Hematopoietic multipotent progenitor cell treated with erythropoietin and hydrocortisone succinate and interleukin-3 and kit ligand, for 17 days (in vitro differentiated cells): ENCODE measurements around the gene LPO.

ENCODE experiments used
- DNase-seq: peaks from one replicate; pipeline ENCODE4 v3.0.0-alpha.2; 2015; ENCODE audit warnings: low spot score

Gene LPO

DNA sequence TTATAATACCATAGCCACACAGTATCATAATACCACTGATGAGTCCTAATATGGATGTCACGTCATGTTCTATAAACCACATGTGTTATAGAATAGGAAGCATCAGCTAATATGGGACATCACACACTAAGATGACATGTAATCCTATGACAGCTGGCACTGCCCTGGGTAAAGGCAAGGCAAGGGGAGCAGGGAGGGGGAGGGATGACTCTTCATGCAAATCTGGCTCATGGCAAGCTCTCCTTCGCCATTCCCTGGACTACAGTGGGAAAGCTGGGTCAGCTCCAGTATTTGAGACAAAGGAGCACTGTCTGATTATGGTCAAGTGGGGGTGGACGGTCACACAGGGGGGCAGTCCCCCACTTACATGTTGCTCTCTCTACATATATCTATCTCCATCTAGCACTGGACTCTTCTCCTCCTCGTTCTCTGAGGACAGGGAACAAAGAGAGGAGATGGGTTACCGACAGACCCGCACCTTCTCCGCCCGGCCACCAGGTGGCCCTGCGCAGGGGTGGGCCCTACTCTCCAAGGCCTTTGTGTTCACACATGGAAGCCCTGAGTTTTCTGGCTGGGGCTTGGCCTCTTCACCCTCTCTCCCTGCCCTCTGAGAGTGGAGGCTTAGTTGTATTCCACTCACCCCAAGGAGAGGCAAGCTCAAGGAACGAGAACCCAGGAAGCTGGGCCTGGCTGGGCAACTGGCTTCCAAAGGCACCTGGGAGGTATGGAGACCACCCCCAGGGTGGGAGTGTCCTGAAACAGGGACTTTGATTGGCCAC lies 65.8 kb downstream of the LPO start:
- peak; percentile 55 for DNase-seq

DNA sequence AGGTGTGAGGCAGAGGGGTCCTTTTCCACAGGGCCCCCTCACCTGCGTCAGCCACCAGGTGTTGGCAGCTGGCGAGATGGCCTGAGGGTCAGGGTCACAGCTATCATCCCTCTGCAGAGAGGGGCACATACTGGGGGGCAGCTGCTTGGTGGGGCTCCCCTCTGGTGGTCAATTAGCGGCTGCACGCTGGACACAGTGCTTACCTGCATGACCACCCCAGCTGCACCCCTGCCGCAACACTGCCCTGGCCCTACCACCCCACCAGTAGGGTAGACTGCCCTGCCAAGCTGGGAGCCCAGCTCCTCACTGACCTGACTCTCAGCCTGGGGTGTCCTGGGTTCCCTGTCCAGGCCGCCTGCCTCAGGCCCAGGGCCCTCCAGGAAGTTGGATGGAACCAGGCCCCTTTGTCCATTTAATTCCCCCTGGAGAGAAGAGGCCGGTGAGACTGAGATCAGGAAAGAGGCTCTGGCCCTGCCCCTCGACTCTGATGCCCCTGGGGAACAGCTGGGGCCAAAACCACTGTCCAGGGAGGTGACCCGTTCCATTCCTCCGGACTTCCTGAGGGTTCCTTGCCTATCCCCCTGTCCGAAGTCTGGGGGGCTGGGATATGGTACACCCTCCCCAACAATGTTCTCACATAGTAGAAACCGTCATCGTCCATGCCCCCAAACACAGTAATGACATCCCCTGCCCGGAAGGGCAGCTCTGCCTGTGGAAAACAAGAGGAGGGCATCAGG lies 66.5 kb downstream of the LPO start:
- no peak for DNase-seq

DNA sequence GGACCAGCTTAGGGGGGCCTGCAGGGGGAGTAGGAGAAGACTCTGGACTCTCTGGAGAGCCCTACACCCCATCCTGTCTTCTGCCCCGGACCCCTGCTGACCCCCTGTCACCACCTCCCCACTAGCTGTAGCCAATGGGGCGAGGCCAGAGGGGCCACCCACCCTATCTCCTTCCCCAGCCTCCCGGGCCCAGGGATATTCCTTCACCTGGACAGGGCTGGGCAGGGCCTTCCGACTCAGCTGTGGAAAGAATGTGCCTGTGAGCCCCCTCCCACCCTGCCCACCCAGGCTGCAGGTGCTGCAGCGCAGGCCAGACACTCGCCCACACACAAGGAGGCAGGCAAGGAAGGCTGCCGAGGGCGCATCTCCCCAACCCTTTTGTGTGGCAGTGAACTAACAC lies 67.2 kb downstream of the LPO start:
- DNase-seq: no peak

DNA sequence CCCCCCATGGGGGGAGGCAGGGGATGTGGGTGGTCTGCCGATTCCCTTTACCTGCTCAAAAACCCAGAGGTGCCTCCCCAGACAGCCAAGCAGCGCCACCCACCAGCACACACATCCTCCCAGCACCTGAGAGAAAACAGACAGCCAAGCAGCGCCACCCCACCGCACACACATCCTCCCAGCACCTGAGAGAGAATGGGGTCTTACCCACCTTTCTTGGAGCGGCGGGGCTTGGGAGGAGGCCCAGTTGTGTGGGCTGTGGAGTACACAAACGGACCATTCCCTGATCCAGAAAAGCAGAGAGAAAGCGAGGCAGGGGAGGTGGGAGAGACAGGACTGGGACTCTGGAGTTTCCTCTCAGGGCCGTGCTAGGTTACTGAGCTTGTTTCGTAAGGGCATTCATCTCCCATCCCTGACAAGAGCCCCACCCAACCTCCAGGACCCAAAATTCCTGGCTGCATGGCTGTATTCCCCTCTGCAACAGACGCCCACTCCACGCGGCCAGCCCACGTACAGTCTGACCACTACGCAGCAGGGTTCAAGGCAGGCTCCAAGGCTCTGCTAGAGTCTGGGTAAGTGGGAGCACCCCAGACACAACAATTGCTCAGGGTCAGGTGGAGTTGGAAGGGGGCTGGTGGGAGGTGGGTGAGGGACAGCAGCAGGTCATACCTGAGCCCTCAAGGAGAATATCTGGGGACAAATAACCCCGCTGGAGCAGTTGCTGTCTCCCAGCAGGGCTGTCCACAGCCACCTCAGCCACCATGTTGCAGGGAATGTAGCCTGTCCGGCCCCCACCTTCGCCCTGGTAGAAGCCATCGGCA lies 68.0 kb downstream of the LPO start:
- DNase-seq: no peak

DNA sequence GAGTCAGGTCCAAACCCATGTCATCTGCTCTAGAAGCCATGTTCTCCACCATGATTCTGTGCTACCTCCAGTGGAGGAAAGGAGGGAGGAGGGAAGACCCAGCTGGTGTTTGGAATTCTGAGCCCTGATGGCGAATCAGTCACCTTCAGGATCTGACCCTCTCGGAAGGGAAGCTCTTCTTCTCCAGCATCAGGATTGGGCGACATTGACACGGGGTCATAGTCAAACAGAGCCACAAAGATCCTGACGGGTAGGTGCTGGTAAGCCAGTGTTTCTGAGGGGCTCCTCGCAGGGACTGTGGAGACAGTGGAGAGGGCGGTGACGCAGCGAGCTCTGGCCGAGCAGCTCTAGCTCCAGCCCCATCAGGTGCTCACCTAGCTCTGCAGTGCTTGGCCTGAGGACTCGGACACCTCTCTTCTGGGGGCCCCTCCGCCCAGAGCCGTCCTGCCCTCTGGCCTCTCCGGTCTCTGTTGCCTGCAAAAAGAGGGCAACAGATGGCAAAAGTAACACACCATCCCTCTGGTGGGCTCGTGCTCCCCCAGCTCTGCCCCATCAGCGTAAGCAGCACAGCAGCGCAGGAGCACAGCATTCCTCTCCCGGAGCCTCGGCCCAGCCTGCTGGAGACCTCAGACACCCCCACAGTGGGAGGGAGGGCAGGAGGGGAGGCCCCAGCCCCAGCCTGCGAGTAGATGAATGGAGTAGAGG lies 69.2 kb downstream of the LPO start:
- no peak for DNase-seq

DNA sequence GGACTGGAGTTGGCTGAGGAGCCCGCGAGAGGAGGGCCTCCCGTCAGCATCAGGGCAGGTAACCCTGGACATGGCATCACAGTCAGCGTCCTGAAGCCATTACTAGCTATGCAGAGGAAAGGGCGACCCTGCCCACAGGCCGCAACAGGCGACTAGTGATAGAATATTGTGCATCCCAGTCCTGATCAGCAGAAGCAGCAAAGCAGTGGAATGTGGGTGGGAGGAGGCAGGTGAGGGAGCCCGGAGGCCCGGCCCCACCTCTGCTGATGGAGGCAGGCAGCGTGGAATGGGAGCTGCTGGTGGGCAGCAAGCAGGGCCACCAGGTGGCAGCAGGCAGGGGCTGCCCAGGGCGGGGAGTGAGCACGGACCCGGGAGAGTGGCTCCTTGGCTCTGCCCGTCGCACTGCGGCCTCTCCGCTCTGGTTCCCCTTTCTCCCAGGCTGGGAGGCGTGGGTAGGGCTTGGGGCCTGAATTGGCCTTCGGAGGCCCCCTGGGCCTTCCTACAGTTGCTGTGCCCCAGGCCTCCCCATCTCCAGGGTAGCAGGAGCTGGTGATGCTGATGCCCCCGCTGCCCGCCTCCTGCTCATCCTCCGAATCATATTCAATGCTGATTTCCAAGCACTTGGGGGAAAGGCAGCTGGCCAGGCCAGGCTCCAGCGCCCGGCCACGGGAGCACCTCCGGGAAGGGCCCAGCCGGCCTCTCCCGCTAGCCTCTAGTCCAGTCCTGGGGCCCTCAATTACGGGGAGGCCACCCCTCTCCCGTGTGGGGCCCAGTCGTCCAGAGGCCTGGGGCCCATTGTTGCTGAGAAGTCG lies 70.0 kb downstream of the LPO start:
- no peak for DNase-seq

DNA sequence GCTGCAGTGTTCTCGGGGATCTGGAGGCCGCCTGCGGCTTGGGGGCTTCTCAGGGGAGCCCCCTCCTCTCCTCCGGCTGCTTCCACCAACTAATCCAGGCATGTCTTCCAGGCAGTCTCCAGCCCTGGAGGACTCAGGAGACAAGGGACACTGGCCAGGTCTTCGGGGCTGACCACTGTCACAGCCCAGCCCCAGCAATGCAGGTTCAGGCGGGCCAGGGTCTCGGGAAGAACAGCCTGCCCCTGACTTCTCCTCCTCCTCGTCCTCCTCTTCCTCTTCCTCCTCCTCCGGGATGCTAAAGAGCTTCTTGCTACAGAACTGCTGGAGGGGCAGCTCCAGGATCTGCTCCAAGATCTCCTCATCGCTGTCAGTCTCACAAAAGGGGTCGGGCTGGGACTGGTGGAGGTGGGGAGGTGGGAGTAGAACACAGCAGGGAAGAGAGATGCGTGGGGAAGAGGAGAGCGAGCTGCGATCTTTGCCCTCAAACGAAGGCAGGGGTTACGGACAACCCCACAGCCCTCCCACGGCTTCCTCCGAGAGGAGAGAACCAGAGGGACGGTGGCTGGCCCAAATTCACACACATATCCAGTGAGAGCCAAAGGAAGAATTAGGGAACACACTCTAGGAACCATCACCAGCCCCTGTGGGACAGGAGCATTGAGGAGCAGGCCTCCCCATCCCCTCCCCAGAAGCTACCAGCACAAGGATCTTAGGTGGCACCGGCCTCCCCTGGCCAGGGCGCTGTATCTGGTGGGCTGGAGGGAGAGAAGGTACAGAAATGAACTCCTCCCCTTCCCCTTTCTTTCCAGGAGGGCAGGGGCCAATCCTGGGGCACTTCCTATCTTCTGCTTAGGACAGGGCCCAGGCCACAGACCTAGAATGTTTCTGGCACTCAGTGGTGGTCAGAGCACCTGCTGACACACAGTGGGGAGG lies 70.9 kb downstream of the LPO start:
- DNase-seq: no peak

DNA sequence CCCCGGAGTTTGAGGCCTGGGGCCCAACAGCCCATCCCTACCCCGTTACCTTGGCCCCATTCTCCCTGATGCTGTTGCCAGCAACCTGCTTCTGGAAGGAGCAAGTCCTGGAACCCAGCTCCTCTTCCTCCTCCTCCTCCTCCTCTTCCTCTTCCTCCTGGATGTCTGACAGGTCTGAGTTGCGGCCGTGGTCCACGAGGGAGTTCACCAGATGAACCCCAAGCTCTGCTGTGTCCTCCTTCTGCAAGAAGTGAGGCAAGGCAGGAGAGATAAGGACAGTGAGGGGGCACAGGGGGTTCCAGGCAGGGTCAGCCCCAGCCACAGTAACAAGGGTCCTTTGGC lies 71.5 kb downstream of the LPO start:
- DNase-seq: no peak

DNA sequence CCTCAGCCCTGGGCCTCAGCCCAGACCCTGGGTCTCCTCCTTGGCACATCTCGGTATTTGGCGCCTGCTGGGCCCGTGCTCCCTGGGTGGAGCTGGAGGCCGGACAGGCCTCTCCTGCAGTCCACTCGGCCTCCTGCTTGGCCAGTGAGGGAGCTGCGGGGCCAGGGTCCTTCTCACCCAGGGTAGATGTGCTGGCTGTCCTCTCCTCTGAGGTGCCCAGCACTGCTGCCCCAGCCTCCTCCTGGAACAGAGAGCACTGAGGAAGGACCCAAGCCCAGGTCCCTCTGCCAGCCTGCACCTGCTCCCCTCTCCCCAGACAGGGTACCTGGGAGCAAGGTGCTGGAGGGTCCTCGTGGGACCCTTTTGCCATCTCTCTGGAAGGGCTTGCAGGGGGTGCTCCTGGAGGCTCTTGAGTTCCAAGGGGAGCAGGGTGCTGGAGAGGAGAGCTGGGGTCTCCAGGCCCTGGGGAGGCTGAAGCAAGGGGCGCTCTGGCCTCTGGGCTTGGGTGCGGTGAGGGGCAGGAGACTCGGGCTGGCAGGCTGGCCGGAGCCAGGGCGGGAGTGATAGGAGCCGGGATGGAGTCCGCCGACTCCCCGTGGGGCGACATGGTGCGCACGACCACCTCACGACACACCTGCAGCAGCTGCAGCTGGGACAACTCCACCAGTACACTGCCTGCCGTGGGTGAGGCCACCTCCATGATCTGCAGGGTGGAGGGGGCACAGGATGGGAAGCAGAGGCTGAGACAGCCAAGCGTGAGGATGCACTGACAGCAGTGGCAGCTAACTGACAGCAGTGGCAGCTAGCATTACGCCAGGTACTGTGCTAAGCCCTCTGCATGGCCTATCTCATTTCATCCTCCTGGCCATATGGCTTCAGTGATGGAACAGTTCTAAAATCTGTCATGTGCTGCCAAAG lies 72.4 kb downstream of the LPO start:
- DNase-seq: no peak

DNA sequence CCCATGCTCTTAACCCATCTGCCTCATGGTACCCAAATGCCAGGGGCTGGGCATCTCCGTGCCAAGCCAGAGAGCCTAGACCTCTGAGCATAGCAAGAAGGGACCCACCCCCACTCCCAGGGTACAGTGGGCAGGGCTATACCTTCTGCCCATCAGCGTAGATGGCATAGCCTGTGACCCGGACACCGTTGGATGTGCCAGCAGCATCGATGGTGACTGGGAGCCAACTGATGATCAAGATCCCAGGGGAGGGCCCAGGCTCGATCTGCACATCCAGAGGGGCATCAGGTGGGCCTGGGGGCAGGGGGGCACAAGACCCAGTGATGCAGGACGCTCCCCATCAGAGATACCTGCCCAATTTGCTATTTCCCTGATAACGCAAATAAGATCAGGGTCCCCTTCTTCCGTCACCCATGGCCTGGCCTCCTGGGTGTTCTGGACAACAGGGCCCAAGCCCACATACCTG lies 73.1 kb downstream of the LPO start:
- no peak for DNase-seq

DNA sequence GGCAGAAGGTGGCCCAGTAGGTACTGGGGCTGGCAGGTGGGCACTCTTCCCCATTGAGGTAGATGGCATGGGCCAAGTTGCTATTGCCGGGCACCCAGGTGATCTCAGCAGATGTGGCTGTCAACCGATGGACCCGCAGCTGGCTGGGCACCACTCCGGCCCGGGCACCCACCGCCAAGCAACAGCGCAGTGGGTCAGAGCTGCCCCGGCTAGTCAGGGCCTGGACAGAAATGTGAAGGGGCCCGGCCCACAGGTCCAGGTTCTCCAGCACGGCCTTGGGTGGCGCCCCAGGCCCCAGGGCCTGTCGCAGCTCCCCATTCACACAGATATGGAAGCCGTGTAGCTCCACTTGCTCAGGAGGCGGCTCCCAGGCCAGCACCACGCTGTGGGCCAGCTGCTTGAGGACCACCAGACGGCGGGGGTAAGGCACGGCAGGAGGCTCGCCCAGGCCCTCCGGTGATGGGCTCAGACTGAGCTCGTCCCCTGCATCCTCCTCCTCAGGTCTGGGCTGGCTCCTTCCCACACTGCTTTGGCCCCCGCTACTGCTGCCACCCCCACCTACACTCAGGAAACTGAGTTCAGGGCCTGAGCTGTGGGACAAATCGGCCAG lies 73.7 kb downstream of the LPO start:
- no peak for DNase-seq

DNA sequence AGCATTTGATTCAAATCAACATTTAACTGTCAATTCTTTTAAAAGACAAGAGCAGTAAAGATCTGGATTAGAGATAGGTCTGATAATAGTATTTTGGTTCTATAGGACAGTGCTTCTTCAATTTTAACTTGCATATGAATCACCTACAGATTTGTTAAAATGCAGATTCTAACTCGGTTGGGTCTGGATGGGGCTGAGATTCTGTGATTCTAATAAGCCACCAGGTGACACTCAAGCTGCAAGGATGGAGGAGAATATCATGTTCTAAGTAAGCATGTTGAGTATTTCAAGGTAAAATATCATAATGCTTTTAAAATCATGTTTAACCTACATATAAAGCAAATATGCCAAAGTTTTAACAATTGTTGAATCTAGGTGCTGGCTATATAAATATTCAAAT lies 74.4 kb downstream of the LPO start:
- no peak for DNase-seq

DNA sequence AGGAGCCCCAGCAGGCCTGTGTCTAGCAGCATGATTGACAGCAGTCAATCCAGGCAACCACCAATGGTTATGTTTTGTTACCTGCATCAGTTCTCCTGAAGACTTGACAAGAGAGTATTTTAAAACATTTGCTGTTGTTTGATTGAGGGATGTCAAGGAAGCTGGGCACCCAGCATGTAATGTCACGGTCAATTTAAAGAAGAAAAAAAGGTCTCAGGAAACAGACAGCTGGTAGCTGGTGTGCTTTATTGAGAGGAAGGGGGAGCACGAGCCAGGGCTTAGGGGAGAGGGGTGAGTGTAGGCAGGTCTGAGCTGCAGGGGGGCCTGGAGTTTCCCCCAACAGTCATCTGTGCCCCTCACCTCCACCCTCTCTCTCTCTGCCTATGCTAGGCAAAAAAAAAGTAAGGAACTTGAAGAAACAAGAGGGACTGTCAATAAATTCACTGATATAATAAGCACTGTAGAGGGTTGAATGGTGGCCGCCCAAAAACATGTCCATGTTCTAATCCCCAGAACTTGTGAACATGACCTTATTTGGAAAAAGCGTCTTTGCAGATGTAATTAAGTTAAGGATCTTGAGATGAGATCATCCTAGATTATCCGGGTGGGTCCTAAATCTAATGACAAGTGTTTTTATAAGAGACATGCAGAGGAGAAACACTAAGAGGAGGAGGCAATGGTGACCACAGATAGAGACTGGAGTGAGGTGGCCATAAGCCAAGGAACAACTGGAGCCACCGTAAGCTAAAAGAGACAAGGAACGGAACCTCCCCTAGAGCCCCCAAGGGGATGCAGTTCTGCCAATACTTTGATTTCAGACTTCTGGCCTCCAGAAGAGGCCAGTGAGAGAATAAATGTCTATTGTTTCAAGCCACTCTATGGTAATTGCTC lies 75.7 kb downstream of the LPO start:
- DNase-seq: no peak

DNA sequence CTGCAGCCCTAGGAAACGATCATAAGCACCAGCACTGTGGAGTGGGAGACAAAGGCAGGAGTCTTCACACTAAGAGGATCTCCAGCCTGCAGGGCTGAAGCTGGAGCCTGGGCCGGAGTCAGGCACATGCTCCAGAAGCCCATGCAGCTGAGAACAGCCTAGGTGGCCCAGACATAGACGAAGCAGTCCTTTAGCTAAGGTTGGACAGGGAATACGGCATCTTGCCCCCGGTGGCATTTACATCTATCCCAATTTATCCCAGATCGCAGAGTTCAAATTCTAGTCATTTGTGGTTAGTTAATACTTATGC lies 76.3 kb downstream of the LPO start:
- no peak for DNase-seq

DNA sequence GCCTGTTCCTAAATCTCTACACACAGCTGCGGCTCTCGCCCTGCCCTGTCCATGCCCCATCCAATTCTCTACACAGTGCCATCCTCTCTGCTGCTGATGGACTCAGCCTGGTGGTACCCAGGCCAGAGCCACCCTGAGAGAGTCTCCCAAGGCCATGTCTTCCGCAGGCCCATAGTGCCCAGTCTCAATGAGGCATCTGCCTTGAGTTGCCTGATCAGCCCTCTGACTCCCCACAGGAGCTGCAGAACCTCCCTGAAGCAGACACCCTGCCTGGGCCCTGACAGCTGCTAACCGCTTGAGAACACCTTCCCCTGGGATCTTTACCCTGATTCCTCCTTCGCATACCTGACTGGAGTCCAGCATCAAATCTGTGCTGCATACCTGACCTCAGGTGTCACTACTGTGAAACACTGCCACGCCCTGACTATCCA lies 76.9 kb downstream of the LPO start:
- no peak for DNase-seq

DNA sequence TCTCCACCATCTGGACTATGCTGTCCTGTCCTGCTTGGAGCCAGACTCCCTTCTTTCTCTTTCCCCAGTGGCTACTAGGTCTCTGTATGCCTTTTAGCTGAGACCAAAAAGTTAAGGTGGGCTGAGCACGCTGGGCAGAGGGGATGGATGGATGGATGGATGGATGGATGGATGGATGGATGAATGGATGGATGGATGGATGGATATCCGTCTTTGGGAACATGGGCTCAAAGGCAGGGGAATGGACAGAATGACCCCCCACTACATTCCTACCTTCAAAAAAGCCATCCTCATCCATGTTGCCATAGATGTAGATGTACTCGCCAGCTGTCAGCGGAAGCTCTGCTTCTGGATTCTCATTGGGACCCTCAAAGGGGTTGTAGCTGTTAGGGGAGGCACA lies 77.4 kb downstream of the LPO start:
- no peak for DNase-seq

DNA sequence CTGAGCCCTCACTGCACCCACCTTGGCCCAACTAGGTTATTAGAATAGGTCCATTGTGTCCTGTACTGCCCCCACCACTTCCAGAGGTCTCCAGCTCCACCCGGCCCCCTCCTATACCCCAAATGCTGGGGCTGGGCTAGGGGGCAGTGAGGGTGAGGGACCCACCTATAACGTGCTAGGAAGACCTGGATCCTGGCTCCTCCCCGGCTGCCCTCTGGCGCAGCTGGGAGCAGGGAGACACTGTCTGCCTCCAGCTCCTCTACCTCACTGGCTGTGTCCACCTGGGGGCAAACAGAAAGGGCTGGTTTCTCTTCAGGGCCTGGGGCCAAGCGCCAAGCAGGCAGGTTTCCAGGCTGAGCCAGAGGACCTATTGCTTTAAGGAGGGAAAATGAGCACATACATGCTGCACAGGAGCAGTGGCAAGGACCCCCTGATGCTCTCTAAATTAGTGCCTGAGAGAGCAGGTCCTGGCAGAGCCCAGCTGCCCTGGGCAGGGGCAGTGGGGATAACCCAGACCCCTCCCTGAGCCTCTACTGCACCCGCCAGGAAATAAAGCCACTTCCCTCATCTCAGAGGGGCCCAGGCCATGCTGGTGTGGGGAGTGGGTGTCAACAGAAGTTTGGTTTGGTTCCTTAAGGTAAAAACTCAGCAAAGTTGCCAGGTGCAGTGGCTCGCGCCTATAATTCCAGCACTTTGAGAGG lies 78.0 kb downstream of the LPO start:
- DNase-seq: no peak
